Right ventricle myocardium inferior (tissue), 1 donor: ENCODE measurements around the gene FAM222A. TPM values are rescaled to one million over a fixed set of nuclear protein-coding genes. Genes with fewer than 3 reads are reported as not detected.

Source experiments
- ATAC-seq: fragments of 200-7000 bp; cut with Tn5 transposase; one replicate; pipeline ENCODE4 v1.9.1; 2020; ENCODE audit warnings: mild to moderate bottlenecking, moderate library complexity
- DNase-seq: peaks from one replicate; pipeline ENCODE4 v3.0.0; 2021; ENCODE audit errors: missing footprints
- intact Hi-C: fragments of 100-400 bp; cut with DNase I; formaldehyde crosslinking; loops from one replicate; pipeline ENCODE4 v1.11.0; 2022
- total RNA-seq: library from RNA; stranded (reverse); fragmentation: NEBNext Ultra II Directional; extraction: Animal tissue kit (Norgen Biotek cat#: 25700); gene quantifications from one replicate; pipeline ENCODE4 v1.2.1, GENCODE V29; 2021
- donor health status: DM: no; HTN: yes; CAD: no; lungs with severe emphysema.

Gene FAM222A
- total RNA-seq, 1 donor from 2014 or later, result 27.4 TPM

DNA sequence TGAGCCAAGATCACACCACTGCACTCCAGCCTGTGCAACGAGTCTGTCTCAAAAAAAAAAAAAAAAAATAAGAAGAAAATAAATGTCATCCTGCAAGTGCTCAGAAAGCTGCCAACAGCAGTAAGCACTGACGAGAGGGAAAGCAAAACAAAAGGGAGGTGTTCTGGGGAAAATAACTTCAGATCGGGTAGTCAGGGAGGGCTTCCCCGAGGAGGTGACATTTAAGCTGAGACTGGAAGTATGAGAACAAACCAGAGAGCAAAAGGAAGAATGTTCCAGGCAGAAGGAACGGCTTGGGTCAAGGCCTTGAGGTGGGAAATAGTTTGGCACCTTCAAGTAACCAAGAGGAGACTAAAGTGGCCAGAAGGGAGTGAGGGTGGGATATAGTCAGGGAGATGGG is 4.7 kb upstream of the FAM222A start:
- intact Hi-C loops, result no loop called here
- no peak for ATAC-seq
- no peak for DNase-seq

DNA sequence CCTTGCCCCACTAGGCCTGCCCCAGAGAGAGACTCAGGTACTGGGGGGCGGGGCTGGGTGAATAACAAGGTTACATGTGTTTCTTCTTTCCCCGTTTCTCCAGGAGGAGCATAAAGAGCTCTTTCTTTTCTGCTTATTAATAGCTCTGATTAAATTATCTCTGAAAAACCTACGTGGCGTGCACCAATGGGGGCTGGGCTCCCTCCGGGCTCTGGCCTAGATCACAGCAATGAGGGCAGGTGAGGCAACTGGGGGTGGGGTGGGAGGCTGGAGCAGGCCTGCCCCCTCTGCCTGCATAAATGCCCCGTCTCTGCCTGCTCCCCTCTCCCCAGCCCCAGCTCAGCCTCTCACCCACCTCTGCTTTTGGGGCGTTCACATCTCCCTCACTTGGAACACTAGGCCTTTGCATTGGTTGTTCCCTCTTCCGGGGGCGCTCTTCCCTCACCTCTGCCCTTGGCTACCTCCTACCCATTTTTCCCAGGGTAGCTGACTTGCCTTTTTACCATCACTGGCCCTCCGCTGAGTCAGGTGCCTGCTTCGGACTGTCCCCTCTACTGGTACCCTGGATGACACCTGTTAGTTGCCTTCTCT is 4.1 kb upstream of the FAM222A start:
- ATAC-seq, result no peak
- DNase-seq, result no peak
- intact Hi-C loops, result no loop called here

- intact Hi-C loops, result loop anchor here (5.0 kb wide), 1 partner anchor 52 kb away; no protein-coding TSS in a partner anchor
- ATAC-seq, result no peak
- DNase-seq, result no peak
These were observed 3.3 kb upstream of the FAM222A start for GRCh38 chr12:109710205-109710746.

DNA sequence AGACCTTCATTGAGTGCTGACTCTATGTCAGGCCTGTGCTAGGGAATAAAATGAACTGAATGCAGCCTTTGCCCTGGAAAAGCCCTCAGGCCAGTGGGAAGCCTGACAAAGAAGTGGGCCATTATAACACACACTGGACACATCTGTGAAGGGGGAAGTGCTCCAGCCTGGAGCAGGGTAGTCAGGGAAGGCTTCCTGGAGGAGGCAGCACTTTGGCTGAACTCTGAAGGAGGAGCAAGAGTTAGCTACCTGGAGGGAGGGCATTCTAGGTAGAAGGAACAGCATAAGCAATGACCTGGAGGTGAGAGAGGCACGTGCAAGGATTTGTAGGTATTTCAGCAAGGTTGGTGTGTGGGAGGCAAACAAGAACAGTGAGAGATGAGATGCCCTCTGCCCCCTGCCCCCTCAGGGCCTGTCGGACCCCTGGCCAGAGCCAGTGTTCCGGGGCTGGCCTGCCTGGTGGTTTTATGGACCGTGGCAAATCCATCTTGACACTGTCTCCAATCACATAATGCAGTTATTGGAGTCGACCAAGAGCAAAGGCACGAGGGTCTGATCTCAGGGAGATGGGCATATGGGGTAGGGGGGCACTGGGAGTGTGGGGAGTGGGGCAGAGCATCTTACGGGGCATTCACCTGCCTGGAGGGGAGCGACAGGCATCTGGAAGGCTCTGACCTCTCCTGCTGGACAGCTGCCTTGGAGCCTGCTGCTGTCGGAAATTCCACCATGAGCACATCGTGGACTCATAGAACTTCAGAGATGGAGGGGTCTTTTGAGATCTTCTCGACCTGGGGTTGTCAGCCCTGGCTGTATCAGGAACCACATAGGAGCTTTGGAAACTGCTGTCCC is 2.7 kb upstream of the FAM222A start:
- ATAC-seq (no peak), DNase-seq (no peak)
- intact Hi-C loops, result loop anchor here (5.0 kb wide), 1 partner anchor 51 kb away; no protein-coding TSS in a partner anchor

GRCh38 chr12:109711596-109712461 is 1.8 kb upstream of the FAM222A start:
- DNase-seq, result no peak
- intact Hi-C loops, result loop anchor here (5.0 kb wide), 1 partner anchor 50 kb away; no protein-coding TSS in a partner anchor
- no peak for ATAC-seq

DNA sequence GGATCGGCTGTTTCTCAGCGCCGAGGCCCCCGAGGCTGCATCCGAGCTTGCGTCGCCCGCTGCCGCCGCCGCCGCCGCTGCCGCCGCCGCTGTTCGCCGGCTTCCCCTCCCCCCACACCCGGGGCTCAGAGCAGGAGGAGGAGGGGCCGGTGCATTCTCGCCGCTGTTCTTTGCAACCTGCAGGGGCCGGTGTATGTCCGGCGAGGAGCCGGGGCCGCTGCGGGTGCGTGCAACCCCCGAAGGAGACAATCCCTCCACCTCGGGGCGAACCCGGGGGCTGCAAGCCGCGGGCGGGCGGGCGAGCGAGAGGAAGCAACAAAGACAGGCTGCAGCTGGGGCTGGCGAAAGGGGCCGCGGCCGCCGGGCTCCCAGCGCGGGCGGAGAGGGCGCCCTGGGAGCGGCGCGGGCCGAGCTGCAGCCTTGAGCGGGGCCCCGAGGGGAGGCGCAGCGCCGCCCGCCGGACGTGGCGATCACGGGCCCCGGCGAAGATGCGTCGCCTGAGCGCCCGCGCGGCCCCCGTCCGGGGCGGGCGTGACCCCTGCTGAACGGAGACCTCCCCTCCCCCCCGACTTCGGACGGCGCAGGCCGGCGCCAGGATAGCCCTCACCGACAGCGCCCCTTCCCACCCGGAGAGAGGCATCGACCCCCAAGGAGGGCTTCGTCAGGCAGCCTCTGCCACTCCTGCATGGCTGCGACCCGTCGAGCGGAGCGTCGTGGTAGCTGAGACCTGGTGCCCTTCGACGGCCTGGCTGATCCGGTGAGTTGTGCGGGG is 702 bp downstream of the FAM222A start:
- DNase-seq (peak; percentile 79), ATAC-seq (peak; percentile 22)
- intact Hi-C loops, result loop anchor here (2.0 to 5.0 kb wide), 3 partner anchors 48 to 196 kb away; no protein-coding TSS in a partner anchor

DNA sequence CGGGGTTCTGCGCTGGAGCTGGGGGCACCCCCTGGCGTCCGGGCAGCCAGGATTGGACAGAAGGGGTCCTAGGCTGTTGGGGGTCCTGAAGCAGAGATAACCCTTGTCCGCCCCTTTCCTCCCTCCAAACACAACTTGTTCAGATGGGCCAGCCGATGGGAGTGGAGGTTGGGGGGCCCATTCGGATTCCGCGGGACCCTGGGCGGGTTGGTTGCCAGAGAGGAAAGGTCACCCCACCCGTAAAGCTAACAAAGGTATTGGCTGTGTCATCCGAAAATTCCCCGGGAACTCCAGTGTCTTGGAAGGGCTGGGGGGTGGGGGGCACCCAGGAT is 1.3 kb downstream of the FAM222A start:
- ATAC-seq (no peak), DNase-seq (no peak)
- intact Hi-C loops, result loop anchor here (2.0 to 5.0 kb wide), 3 partner anchors 47 to 196 kb away; no protein-coding TSS in a partner anchor

GRCh38 chr12:109715310-109716091 is 1.9 kb downstream of the FAM222A start:
- ATAC-seq (no peak), DNase-seq (no peak)
- intact Hi-C loops, result loop anchor here (2.0 kb wide), 2 partner anchors 119 to 197 kb away; no protein-coding TSS in a partner anchor

DNA sequence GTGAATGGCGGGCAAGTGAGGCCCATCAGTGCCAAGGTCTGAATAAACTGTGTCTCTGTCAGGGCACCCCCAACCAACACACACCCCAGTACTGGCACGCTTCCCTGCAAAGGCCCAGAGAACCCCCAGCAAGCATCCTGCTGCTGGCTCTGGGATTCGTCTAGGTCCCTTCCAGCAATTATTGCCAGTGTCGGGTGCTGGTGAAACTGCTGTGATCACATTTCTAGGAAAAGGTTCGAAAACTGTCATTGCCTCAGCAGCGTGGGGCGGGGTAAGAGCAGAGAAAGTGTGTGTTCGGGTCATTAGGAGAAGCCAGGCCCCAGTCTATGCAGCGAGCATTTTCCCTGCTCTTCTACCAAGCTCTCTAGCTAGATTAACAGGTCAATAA is 2.5 kb downstream of the FAM222A start:
- intact Hi-C loops, result no loop called here
- DNase-seq, result no peak
- ATAC-seq, result no peak

DNA sequence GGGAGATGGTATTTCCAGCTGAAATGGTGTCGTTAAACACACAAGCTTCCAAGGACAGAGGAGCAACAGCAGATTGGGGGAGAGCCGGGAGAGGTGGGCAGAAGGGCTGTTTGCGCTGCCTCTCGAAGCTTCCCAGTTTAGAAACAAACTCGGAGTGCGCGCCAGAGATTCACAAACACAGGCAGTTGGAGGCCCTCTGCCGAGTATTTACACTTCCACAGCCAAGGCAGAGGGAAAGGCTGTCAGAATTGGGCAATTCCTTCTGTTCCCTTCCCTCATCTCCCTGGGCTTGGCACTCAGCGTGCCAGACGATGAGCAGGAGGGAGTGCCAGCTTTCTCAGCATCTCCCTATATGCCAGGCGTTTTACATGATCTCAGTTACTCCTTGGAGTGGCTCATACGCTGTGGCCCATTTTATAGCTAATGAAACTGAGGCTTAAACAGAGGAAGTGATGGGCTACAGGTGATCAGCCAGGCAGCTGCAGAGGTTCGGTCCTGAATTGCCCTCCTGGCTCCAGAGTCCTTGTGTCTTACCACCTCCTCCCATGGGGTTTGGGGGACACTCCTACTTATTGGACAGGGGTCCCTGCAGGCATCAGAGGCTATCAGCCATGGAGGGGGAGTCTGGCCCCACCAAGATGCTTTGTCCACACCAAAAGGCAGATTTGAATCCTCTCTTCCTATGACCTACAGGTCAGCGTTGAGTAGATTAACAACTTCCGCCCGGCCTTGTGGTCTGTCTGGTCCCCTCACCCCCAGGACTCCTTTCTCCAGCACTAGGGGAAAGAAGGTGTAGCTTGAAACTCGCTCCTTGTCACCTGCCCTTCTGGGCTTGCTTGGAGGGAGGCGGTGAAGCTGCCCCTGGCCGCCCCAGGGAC is 3.1 kb downstream of the FAM222A start:
- ATAC-seq, result no peak
- intact Hi-C loops, result no loop called here
- no peak for DNase-seq

- DNase-seq (no peak), ATAC-seq (no peak)
- intact Hi-C loops, result no loop called here
These were observed 4.0 kb downstream of the FAM222A start for GRCh38 chr12:109717390-109718357.

GRCh38 chr12:109718390-109718789 is 4.8 kb downstream of the FAM222A start:
- intact Hi-C loops, result no loop called here
- DNase-seq (peak; percentile 47), ATAC-seq (no peak)

GRCh38 chr12:109719123-109720022 is 5.7 kb downstream of the FAM222A start:
- ATAC-seq (no peak), DNase-seq (peak; percentile 23)
- intact Hi-C loops, result loop anchor here (2.0 kb wide), 1 partner anchor 55 kb away; no protein-coding TSS in a partner anchor

DNA sequence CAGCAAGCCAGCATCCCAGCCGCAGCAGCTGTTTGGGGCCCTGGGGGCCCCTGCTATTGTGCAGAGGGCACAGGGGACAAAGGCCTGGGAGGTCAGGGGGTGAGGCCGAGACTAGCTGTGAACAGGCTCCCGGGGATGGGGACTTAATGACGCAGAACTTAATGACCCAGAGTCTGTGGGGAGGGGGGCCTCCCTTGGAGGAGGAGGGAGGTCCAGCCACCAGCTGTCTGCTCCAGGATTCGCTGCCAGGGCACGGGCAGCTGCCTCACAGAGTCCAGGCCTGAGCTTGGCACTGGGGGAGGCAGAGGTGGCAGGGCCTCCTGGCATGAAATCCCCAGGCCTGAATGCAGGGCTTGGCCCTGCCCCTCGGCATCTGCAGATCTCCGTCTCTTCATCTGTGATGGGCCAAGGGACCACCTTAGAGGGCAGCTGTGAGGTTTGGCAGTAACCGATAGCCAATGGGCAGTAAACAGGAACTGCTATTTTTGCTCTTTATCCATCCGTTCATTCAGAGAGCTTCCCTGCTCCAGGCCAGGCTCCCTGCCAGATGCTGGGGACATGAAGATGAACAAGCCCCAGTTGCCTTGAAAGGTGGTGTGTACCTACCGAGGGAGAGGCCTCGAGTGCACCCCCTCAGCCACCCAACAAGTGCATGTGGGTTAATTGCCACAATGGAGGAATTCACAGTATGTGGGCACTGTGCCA is 6.7 kb downstream of the FAM222A start:
- intact Hi-C loops, result loop anchor here (2.0 kb wide), 1 partner anchor 54 kb away; no protein-coding TSS in a partner anchor
- ATAC-seq (peak; percentile 44), DNase-seq (peak; percentile 69)
